ENCODE data around the gene MCM10. TPM values are rescaled to one million over a fixed set of nuclear protein-coding genes. Genes with fewer than 3 reads are reported as not detected.
"Not testable (repeated sequence)": the region's sequence is repeated elsewhere in the genome, so short reads cannot be mapped to it uniquely, and the experiment has no call there.

The MCM10 gene
- total RNA-seq, 1 donor from 2014 or later = 5.0 TPM

DNA sequence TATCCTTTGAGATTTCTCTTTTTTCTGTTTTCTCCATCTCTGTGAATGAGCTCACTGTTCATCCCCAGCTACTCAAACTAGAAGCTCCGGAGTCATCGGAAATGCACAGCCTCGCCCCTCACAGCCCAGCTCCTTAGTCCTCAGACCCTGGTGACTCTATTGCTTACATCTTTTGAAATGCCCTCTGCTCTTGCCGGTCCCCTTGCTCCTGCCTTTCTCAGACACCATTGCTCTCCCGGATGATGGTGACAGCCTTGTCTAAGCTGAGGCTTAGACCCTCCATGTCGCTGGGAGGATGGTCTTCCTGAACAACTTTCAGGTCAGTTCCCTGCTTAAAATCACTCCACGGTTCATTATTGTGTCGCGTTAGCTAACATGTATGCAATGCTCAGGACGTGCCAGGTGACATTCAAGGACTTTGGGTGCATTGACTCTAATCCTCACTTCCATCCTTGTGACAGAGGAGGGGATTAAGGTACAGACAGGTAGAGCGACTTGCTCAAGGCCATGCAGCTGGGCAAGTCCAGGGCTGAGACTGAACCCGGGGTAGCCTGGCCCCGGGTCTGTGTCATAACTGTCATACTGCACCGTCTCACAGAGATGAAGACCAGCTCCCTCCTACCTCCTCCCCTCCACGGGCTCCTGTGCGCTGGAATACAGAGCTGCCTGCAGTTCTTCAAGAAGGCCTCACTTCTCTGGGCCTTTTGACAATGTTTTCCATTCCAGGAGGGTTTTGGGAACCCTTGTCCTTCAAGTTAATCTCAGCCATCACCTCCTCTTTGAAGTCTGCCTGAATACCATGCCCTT lies 77.1 kb downstream of the MCM10 start:
- TF ChIP-seq, protein P1, sequence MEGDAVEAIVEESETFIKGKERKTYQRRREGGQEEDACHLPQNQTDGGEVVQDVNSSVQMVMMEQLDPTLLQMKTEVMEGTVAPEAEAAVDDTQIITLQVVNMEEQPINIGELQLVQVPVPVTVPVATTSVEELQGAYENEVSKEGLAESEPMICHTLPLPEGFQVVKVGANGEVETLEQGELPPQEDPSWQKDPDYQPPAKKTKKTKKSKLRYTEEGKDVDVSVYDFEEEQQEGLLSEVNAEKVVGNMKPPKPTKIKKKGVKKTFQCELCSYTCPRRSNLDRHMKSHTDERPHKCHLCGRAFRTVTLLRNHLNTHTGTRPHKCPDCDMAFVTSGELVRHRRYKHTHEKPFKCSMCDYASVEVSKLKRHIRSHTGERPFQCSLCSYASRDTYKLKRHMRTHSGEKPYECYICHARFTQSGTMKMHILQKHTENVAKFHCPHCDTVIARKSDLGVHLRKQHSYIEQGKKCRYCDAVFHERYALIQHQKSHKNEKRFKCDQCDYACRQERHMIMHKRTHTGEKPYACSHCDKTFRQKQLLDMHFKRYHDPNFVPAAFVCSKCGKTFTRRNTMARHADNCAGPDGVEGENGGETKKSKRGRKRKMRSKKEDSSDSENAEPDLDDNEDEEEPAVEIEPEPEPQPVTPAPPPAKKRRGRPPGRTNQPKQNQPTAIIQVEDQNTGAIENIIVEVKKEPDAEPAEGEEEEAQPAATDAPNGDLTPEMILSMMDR (IDR thresholded peaks at IDR 0.05; ENCODE audit: partially characterized antibody, unreplicated experiment) = no peak

DNA sequence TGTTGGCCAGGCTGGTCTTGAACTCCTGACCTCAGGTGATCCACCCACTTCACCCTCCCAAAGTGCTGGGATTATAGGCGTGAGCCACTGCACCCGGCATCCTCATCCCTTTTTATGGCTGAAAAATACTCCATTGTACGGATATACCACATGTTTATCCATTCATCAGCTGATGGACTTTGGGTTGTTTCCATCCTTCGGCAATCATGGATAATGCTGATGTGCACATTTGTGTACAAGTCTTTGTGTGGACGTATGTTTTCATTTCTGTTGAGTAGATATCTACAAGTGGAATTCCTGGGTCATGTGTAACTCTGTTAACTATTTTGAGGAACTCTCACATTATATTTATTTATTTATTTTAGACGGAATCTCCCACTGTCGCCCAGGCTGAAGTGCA lies 78.6 kb downstream of the MCM10 start:
- no peak overlapping the region for H3K4me3 Mint-ChIP-seq (ENCODE audit: unreplicated experiment)
- no peak for DNase-seq
- H3K4me1 Mint-ChIP-seq (ENCODE audit: low read depth, unreplicated experiment) = peaks cover 5% of the 10 kb centered on the region
- TF ChIP-seq, protein P1 (IDR thresholded peaks at IDR 0.05; ENCODE audit: partially characterized antibody, unreplicated experiment) = no peak
- H3K36me3 Mint-ChIP-seq (ENCODE audit: unreplicated experiment) = no peaks in the 10 kb centered on the region
- H3K27ac Mint-ChIP-seq (ENCODE audit: unreplicated experiment) = no peak overlapping the region
- peaks cover 3% of the 10 kb centered on the region for H3K9me3 Mint-ChIP-seq (ENCODE audit: unreplicated experiment)
- H3K27me3 Mint-ChIP-seq (ENCODE audit: unreplicated experiment) = peaks cover 3% of the 10 kb centered on the region

More for the DNA sequence above, 77.1 kb downstream of the MCM10 start:
- H3K4me1 Mint-ChIP-seq (ENCODE audit: low read depth, unreplicated experiment) = peaks cover 4% of the 10 kb centered on the region
- peaks cover 3% of the 10 kb centered on the region for H3K9me3 Mint-ChIP-seq (ENCODE audit: unreplicated experiment)
- no peaks in the 10 kb centered on the region for H3K36me3 Mint-ChIP-seq (ENCODE audit: unreplicated experiment)
- no peak overlapping the region for H3K27ac Mint-ChIP-seq (ENCODE audit: unreplicated experiment)
- no peak overlapping the region for H3K4me3 Mint-ChIP-seq (ENCODE audit: unreplicated experiment)
- DNase-seq = no peak
- H3K27me3 Mint-ChIP-seq (ENCODE audit: unreplicated experiment) = peaks cover 3% of the 10 kb centered on the region

DNA sequence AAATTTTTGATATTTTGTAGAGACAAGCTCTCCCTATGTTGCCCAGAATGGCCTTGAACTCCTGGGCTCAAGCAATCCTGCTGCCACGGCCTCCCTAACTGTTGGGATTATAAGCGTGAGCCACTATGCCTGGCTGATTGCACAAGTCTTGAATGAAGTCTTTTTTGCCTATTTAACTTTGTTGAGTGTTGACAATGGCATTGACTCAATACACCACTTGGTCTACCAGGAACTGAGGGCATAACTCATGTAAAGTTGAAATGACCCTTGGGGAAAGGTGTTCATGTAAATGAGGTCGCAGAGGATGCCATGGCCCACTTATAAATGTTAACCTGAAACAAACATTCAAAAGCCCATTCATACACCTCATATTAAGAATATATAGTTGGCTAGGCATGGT lies 80.3 kb downstream of the MCM10 start:
- H3K4me1 Mint-ChIP-seq (ENCODE audit: low read depth, unreplicated experiment) = peaks cover 5% of the 10 kb centered on the region
- peaks cover 3% of the 10 kb centered on the region for H3K27me3 Mint-ChIP-seq (ENCODE audit: unreplicated experiment)
- H3K4me3 Mint-ChIP-seq (ENCODE audit: unreplicated experiment) = no peak overlapping the region
- no peaks in the 10 kb centered on the region for H3K36me3 Mint-ChIP-seq (ENCODE audit: unreplicated experiment)
- TF ChIP-seq, protein P1 (IDR thresholded peaks at IDR 0.05; ENCODE audit: partially characterized antibody, unreplicated experiment) = no peak
- H3K9me3 Mint-ChIP-seq (ENCODE audit: unreplicated experiment) = peaks cover 3% of the 10 kb centered on the region
- no peak for DNase-seq
- H3K27ac Mint-ChIP-seq (ENCODE audit: unreplicated experiment) = no peak overlapping the region

DNA sequence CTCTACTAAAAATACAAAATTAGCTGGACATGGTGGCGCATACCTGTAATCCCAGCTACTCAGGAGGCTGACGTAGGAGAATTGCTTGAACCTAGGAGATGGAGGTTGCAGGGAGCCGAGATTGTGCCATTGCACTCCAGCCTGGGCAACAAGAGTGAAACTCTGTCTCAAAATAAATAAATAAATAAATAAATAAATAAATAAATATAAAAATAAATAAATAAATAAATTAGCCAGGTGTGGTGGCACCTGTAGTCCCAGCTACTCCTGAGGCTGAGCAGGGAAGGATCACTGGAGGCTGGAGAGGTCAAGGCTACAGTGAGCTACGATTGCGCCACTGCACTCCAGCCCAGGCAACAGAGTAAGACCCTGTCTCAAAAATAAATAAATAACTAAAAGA lies 80.9 kb downstream of the MCM10 start:
- H3K36me3 Mint-ChIP-seq (ENCODE audit: unreplicated experiment); H3K4me3 Mint-ChIP-seq (ENCODE audit: unreplicated experiment); H3K4me1 Mint-ChIP-seq (ENCODE audit: low read depth, unreplicated experiment): not testable (repeated sequence)

DNA sequence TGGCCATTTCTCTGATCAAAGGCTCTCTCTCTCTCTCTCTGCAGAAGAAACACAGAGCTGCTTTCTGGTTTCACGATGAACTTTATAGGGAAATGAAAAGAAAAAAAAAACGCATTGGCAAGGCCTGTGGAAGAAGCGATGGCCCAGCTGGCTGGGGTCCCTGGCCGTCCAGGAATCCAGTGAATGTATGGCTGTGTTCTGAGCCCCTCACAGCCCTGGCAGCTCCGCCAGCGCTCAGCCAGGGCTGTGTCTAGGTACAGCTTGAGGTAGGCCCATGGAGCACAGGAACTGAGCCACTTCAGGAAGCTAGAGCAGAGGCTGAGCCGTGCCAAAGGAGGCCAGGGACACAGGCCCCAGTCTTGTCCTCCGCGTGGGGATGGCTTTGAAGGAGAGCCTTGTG lies 85.9 kb downstream of the MCM10 start:
- TF ChIP-seq, protein P1 (IDR thresholded peaks at IDR 0.05; ENCODE audit: partially characterized antibody, unreplicated experiment) = no peak
- H3K27ac Mint-ChIP-seq (ENCODE audit: unreplicated experiment) = no peak overlapping the region
- no peaks in the 10 kb centered on the region for H3K36me3 Mint-ChIP-seq (ENCODE audit: unreplicated experiment)
- no peaks in the 10 kb centered on the region for H3K27me3 Mint-ChIP-seq (ENCODE audit: unreplicated experiment)
- no peak for DNase-seq
- no peaks in the 10 kb centered on the region for H3K9me3 Mint-ChIP-seq (ENCODE audit: unreplicated experiment)
- peaks cover 5% of the 10 kb centered on the region for H3K4me1 Mint-ChIP-seq (ENCODE audit: low read depth, unreplicated experiment)
- no peak overlapping the region for H3K4me3 Mint-ChIP-seq (ENCODE audit: unreplicated experiment)

More for the DNA sequence above, 80.9 kb downstream of the MCM10 start:
- not testable (repeated sequence) for DNase-seq; H3K27ac Mint-ChIP-seq (ENCODE audit: unreplicated experiment); H3K27me3 Mint-ChIP-seq (ENCODE audit: unreplicated experiment); H3K9me3 Mint-ChIP-seq (ENCODE audit: unreplicated experiment)
